SIG-M5 (cell line): ENCODE measurements around the gene FTCD.
"Not testable (repeated sequence)": the region's sequence is repeated elsewhere in the genome, so short reads cannot be mapped to it uniquely, and the experiment has no call there.

Experiments
- DNase-seq: peaks from one replicate; lab custom pipeline; 2025; lab: John Stamatoyannopoulos, UW

The FTCD gene

GRCh38 chr21:46188226-46189212 lies 33.1 kb upstream of the FTCD start:
- DNase-seq: no peak

GRCh38 chr21:46187814-46188213 lies 32.4 kb upstream of the FTCD start:
- DNase-seq: no peak

- no peak for DNase-seq
Observed at GRCh38 chr21:46187261-46187660, 31.9 kb upstream of the FTCD start.

GRCh38 chr21:46185716-46186115 lies 30.3 kb upstream of the FTCD start:
- DNase-seq: no peak

- DNase-seq: peak; percentile 85
Observed at GRCh38 chr21:46184625-46185555, 29.5 kb upstream of the FTCD start.

GRCh38 chr21:46183910-46184624 lies 28.7 kb upstream of the FTCD start, which contains the start of gene SPATC1L:
TSS of gene SPATC1L (minus strand) at chr21:46184459. CDS start at chr21:46182816, 1,643 bp downstream.
- no peak for DNase-seq

GRCh38 chr21:46183337-46183909 lies 28.0 kb upstream of the FTCD start:
- not testable (repeated sequence) for DNase-seq

GRCh38 chr21:46182548-46183336 lies 27.4 kb upstream of the FTCD start:
- DNase-seq: no peak

GRCh38 chr21:46181953-46182547 lies 26.7 kb upstream of the FTCD start:
- DNase-seq: no peak

- no peak for DNase-seq
Observed at GRCh38 chr21:46181436-46181835, 26.1 kb upstream of the FTCD start.

GRCh38 chr21:46180778-46181391 lies 25.5 kb upstream of the FTCD start:
- no peak for DNase-seq

GRCh38 chr21:46180079-46180722 lies 24.8 kb upstream of the FTCD start:
- DNase-seq: no peak

- no peak for DNase-seq
Observed at GRCh38 chr21:46179708-46180078, 24.3 kb upstream of the FTCD start.

- no peak for DNase-seq
Observed at GRCh38 chr21:46178961-46179360, 23.6 kb upstream of the FTCD start.

GRCh38 chr21:46176443-46177129 lies 21.2 kb upstream of the FTCD start:
- not testable (repeated sequence) for DNase-seq

- no peak for DNase-seq
Observed at GRCh38 chr21:46173573-46173972, 18.2 kb upstream of the FTCD start.

- DNase-seq: no peak
Observed at GRCh38 chr21:46172863-46173528, 17.6 kb upstream of the FTCD start.
